Inflammatory macrophage (primary cell): ENCODE results near the gene FKBP15.
"Not testable (repeated sequence)": the region's sequence is repeated elsewhere in the genome, so short reads cannot be mapped to it uniquely, and the experiment has no call there.

ENCODE experiments used
- DNase-seq, 2 donors: peaks; one replicate each; pipeline ENCODE4 v3.0.0-alpha.2; 2020 to 2022
- total RNA-seq, 18 experiments: gene quantifications; one replicate each; lab custom pipeline; 2026; ENCODE audit warnings: mixed read lengths in 6 of 18, inconsistent platforms in 2 of 18; lab: John Stamatoyannopoulos, UW

Gene FKBP15
- 142 to 623 (median 425) reads per million in 18 experiments for total RNA-seq

GRCh38 chr9:113221003-113221799, at the start of gene FKBP15, which contains the start of gene SLC31A1:
FKBP15 (minus strand) TSS chr9:113221277; CDS start chr9:113221243, 34 bp downstream.
SLC31A1 (plus strand) TSS chr9:113221544; CDS start chr9:113256149, 34,605 bp downstream.
- DNase-seq = peak; percentile 99

- no peak for DNase-seq
These were observed 48.8 kb upstream of the FKBP15 start for GRCh38 chr9:113269871-113270270.

- no peak for DNase-seq
These were observed 48.3 kb upstream of the FKBP15 start for GRCh38 chr9:113269355-113269754.

GRCh38 chr9:113267911-113268566, 47.0 kb upstream of the FKBP15 start:
- no peak for DNase-seq

- DNase-seq = no peak
These were observed 45.1 kb upstream of the FKBP15 start for GRCh38 chr9:113266174-113266573.

GRCh38 chr9:113261917-113262671, 41.0 kb upstream of the FKBP15 start:
- DNase-seq = no peak

- DNase-seq = no peak
These were observed 37.2 kb upstream of the FKBP15 start for GRCh38 chr9:113258282-113258681.

- no peak for DNase-seq
These were observed 36.8 kb upstream of the FKBP15 start for GRCh38 chr9:113257863-113258262.

- peak; percentile 84 for DNase-seq
These were observed 34.4 kb upstream of the FKBP15 start for GRCh38 chr9:113255438-113255837.

- DNase-seq = no peak
These were observed 33.9 kb upstream of the FKBP15 start for GRCh38 chr9:113254991-113255390.

- no peak for DNase-seq
These were observed 29.7 kb upstream of the FKBP15 start for GRCh38 chr9:113250807-113251206.

GRCh38 chr9:113249661-113250060, 28.6 kb upstream of the FKBP15 start:
- DNase-seq = not testable (repeated sequence)

GRCh38 chr9:113247640-113248039, 26.6 kb upstream of the FKBP15 start:
- no peak for DNase-seq

- no peak for DNase-seq
These were observed 25.9 kb upstream of the FKBP15 start for GRCh38 chr9:113246928-113247327.

GRCh38 chr9:113245894-113246293, 24.8 kb upstream of the FKBP15 start:
- peak in 1 of 2 donors; percentile 8 for DNase-seq

- DNase-seq = no peak
These were observed 23.5 kb upstream of the FKBP15 start for GRCh38 chr9:113244556-113244955.

- no peak for DNase-seq
These were observed 20.1 kb upstream of the FKBP15 start for GRCh38 chr9:113241161-113241560.

- DNase-seq = peak; percentile 43 to 50
These were observed 17.8 kb upstream of the FKBP15 start for GRCh38 chr9:113238859-113239232.

GRCh38 chr9:113238202-113238858, 17.3 kb upstream of the FKBP15 start:
- DNase-seq = no peak

GRCh38 chr9:113237026-113237425, 15.9 kb upstream of the FKBP15 start:
- DNase-seq = no peak

- DNase-seq = not testable (repeated sequence)
These were observed 14.7 kb upstream of the FKBP15 start for GRCh38 chr9:113235701-113236255.

- no peak for DNase-seq
These were observed 10.6 kb upstream of the FKBP15 start for GRCh38 chr9:113231701-113232100.
